ENCODE measurements around the gene CCIN.

CCIN gene

GRCh38 chr9:36213387-36213786, 44.2 kb downstream of the CCIN start:
- Histone ChIP-seq H3K27me3 (ENCODE audit: insufficient read depth, low read length, poor library complexity) (no peaks in the 10 kb centered on the region), H4K20me1 (ENCODE audit: insufficient read depth, low read length) (peaks cover 72% of the 10 kb centered on the region), H3K4me2 (ENCODE audit: insufficient read depth, low read length) (no peak overlapping the region), H3K9me3 (ENCODE audit: insufficient read depth, low read length, severe bottlenecking) (no peaks in the 10 kb centered on the region), H3K4me3 (ENCODE audit: low read depth in 1 of 2, low read length in 2 of 2) (no peak overlapping the region), H3K27ac (ENCODE audit: low read length) (no peak overlapping the region), H3K9ac (ENCODE audit: low read depth, low read length) (no peak overlapping the region), H3K4me1 (ENCODE audit: insufficient read depth, low read length) (peaks cover 14% of the 10 kb centered on the region), H3K36me3 (ENCODE audit: insufficient read depth, low read length) (peaks cover 86% of the 10 kb centered on the region), H2AFZ (ENCODE audit: low read depth, low read length) (no peak overlapping the region), H3K79me2 (ENCODE audit: insufficient read depth, low read length) (peaks cover 46% of the 10 kb centered on the region)
- DNase-seq (no peak), ATAC-seq (ENCODE audit: insufficient read depth, low read depth) (no peak)
- TF ChIP-seq, protein P1, sequence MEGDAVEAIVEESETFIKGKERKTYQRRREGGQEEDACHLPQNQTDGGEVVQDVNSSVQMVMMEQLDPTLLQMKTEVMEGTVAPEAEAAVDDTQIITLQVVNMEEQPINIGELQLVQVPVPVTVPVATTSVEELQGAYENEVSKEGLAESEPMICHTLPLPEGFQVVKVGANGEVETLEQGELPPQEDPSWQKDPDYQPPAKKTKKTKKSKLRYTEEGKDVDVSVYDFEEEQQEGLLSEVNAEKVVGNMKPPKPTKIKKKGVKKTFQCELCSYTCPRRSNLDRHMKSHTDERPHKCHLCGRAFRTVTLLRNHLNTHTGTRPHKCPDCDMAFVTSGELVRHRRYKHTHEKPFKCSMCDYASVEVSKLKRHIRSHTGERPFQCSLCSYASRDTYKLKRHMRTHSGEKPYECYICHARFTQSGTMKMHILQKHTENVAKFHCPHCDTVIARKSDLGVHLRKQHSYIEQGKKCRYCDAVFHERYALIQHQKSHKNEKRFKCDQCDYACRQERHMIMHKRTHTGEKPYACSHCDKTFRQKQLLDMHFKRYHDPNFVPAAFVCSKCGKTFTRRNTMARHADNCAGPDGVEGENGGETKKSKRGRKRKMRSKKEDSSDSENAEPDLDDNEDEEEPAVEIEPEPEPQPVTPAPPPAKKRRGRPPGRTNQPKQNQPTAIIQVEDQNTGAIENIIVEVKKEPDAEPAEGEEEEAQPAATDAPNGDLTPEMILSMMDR (IDR thresholded peaks at IDR 0.05; ENCODE audit: borderline replicate concordance, extremely low read depth, low read length, poor library complexity, severe bottlenecking): no peak
- no peak for TF ChIP-seq EZH2 (IDR thresholded peaks at IDR 0.05; ENCODE audit: borderline replicate concordance, low read depth, low read length, severe bottlenecking)

- H4K20me1 ChIP-seq (ENCODE audit: insufficient read depth, low read length): peaks cover 71% of the 10 kb centered on the region
Measured at GRCh38 chr9:36213989-36214388, 44.8 kb downstream of the CCIN start.

DNA sequence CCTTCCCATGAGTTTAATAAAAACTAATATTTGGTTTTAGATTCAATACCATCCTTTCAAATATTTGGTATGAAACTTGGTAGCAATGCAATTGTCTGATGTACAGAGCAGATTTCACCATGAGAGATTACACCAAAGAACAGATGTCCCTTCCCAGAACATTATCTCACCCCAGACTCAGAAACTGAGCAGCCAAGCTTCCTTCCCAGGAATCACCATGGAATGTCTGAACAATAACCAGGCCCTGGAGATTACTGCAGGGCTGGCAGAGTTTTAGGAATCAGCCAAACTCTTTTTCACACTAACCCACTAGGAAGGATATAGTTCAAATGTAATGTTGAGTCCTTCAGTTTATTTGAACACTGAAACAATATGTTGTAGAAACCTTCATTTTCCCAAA, 45.4 kb downstream of the CCIN start:
- Histone ChIP-seq H3K4me1 (ENCODE audit: insufficient read depth, low read length) (peaks cover 24% of the 10 kb centered on the region), H3K9me3 (ENCODE audit: insufficient read depth, low read length, severe bottlenecking) (no peaks in the 10 kb centered on the region), H4K20me1 (ENCODE audit: insufficient read depth, low read length) (peaks cover 71% of the 10 kb centered on the region), H3K4me2 (ENCODE audit: insufficient read depth, low read length) (no peak overlapping the region), H3K27me3 (ENCODE audit: insufficient read depth, low read length, poor library complexity) (no peaks in the 10 kb centered on the region), H2AFZ (ENCODE audit: low read depth, low read length) (no peak overlapping the region), H3K27ac (ENCODE audit: low read length) (no peak overlapping the region), H3K4me3 (ENCODE audit: low read depth in 1 of 2, low read length in 2 of 2) (no peak overlapping the region), H3K9ac (ENCODE audit: low read depth, low read length) (no peak overlapping the region), H3K36me3 (ENCODE audit: insufficient read depth, low read length) (peaks cover 86% of the 10 kb centered on the region), H3K79me2 (ENCODE audit: insufficient read depth, low read length) (peaks cover 38% of the 10 kb centered on the region)
- TF ChIP-seq, protein P1 (IDR thresholded peaks at IDR 0.05; ENCODE audit: borderline replicate concordance, extremely low read depth, low read length, poor library complexity, severe bottlenecking): no peak
- TF ChIP-seq EZH2 (IDR thresholded peaks at IDR 0.05; ENCODE audit: borderline replicate concordance, low read depth, low read length, severe bottlenecking): no peak
- no peak for DNase-seq
- no peak for ATAC-seq (ENCODE audit: insufficient read depth, low read depth)

More at GRCh38 chr9:36213989-36214388, 44.8 kb downstream of the CCIN start:
- Histone ChIP-seq H3K4me1 (ENCODE audit: insufficient read depth, low read length) (peaks cover 20% of the 10 kb centered on the region), H3K4me2 (ENCODE audit: insufficient read depth, low read length) (no peak overlapping the region), H3K27ac (ENCODE audit: low read length) (no peak overlapping the region), H2AFZ (ENCODE audit: low read depth, low read length) (no peak overlapping the region), H3K36me3 (ENCODE audit: insufficient read depth, low read length) (peaks cover 86% of the 10 kb centered on the region), H3K9me3 (ENCODE audit: insufficient read depth, low read length, severe bottlenecking) (no peaks in the 10 kb centered on the region), H3K4me3 (ENCODE audit: low read depth in 1 of 2, low read length in 2 of 2) (no peak overlapping the region), H3K27me3 (ENCODE audit: insufficient read depth, low read length, poor library complexity) (no peaks in the 10 kb centered on the region), H3K79me2 (ENCODE audit: insufficient read depth, low read length) (peaks cover 40% of the 10 kb centered on the region), H3K9ac (ENCODE audit: low read depth, low read length) (no peak overlapping the region)
- ATAC-seq (ENCODE audit: insufficient read depth, low read depth) (no peak), DNase-seq (no peak)
- TF ChIP-seq, protein P1 (IDR thresholded peaks at IDR 0.05; ENCODE audit: borderline replicate concordance, extremely low read depth, low read length, poor library complexity, severe bottlenecking): no peak
- no peak for TF ChIP-seq EZH2 (IDR thresholded peaks at IDR 0.05; ENCODE audit: borderline replicate concordance, low read depth, low read length, severe bottlenecking)

Measured in DND-41 (cell line).